Karpas-422 (cell line): ENCODE results near the gene RPL7A. TPM values are rescaled to one million over a fixed set of nuclear protein-coding genes. Genes with fewer than 3 reads are reported as not detected.

Experiments
- DNase-seq: peaks from one replicate; pipeline ENCODE4 v3.0.0-alpha.2; 2015
- H2AFZ ChIP-seq: fragments of 200-600 bp; sonication (generic); 2 replicates; pipeline ENCODE4 v1.6.1; 2014; ENCODE audit warnings: antibody characterized with exemption, low read length, mixed read lengths
- H3K27ac ChIP-seq: fragments of 200-600 bp; sonication (generic); 2 replicates; pipeline ENCODE4 v1.5.1; 2014; ENCODE audit warnings: mild to moderate bottlenecking, low read length, moderate library complexity
- H3K27me3 ChIP-seq: fragments of 200-600 bp; sonication (generic); 2 replicates; pipeline ENCODE4 v1.6.1; 2014; ENCODE audit warnings: low read length, mixed read lengths
- H3K36me3 ChIP-seq: fragments of 200-600 bp; sonication (generic); 2 replicates; pipeline ENCODE4 v1.6.1; 2014; ENCODE audit warnings: low read length, mixed read lengths; ENCODE audit not compliant: insufficient read depth
- H3K4me1 ChIP-seq: fragments of 200-600 bp; sonication (generic); 2 replicates; pipeline ENCODE4 v1.6.1; 2014; ENCODE audit warnings: mild to moderate bottlenecking, low read length, mixed read lengths
- H3K4me2 ChIP-seq: fragments of 200-600 bp; sonication (generic); 2 replicates; pipeline ENCODE4 v1.6.1; 2014; ENCODE audit warnings: low read length, low read depth, mild to moderate bottlenecking; ENCODE audit not compliant: poor library complexity, severe bottlenecking
- H3K4me3 ChIP-seq: fragments of 200-600 bp; sonication (generic); 2 replicates; pipeline ENCODE4 v1.5.1; 2014; ENCODE audit warnings: mild to moderate bottlenecking, antibody characterized with exemption, low read length, mixed read lengths
- H3K79me2 ChIP-seq: fragments of 200-600 bp; sonication (generic); 2 replicates; pipeline ENCODE4 v1.6.1; 2014; ENCODE audit warnings: mild to moderate bottlenecking, low read length, mixed read lengths
- H3K9ac ChIP-seq: fragments of 200-600 bp; sonication (generic); 2 replicates; pipeline ENCODE4 v1.6.0; 2014; ENCODE audit warnings: low read length
- H3K9me2 ChIP-seq: fragments of 200-600 bp; sonication (generic), shearing (Covaris generic); replicated peaks from 2 replicates; pipeline ENCODE4 v1.6.0; 2014; ENCODE audit warnings: mild to moderate bottlenecking, low read length, moderate library complexity; ENCODE audit not compliant: insufficient read depth
- H3K9me3 ChIP-seq: fragments of 300-700, 200-600 bp; sonication (generic); 2 replicates; pipeline ENCODE4 v1.6.1; 2014; ENCODE audit warnings: low read length, mixed read lengths
- H4K20me1 ChIP-seq: fragments of 200-600 bp; sonication (generic); 2 replicates; pipeline ENCODE4 v1.6.1; 2014; ENCODE audit warnings: mild to moderate bottlenecking, antibody characterized with exemption, low read length, low read depth; ENCODE audit not compliant: insufficient read depth
- total RNA-seq: library from RNA; depleted of rRNA; stranded (reverse); fragments of >200 nt; shearing (Covaris generic); gene quantifications from 2 replicates; pipeline ENCODE4 v1.2.3, GENCODE V29; 2014; ENCODE audit warnings: low replicate concordance

The RPL7A gene
- total RNA-seq, 1 experiment from 2014 or later = 2,407 TPM

GRCh38 chr9:133362359-133363044 lies 14.5 kb downstream of the RPL7A start:
- Histone ChIP-seq H3K9me2 (no peaks in the 10 kb centered on the region), H3K9ac (no peak overlapping the region), H3K79me2 (peaks cover 9% of the 10 kb centered on the region), H4K20me1 (peaks cover 9% of the 10 kb centered on the region; the same call in 1 of the 2 replicates), H3K27me3 (no peaks in the 10 kb centered on the region), H3K27ac (no peak overlapping the region), H3K4me3 (no peak overlapping the region), H2AFZ (no peak overlapping the region), H3K36me3 (peaks cover 22% of the 10 kb centered on the region; the same call in 1 of the 2 replicates), H3K4me2 (no peak overlapping the region), H3K4me1 (peaks cover 9% of the 10 kb centered on the region), H3K9me3 (no peaks in the 10 kb centered on the region)
- no peak for DNase-seq

GRCh38 chr9:133366435-133366834 lies 18.4 kb downstream of the RPL7A start:
- peaks cover 38% of the 10 kb centered on the region for H4K20me1 ChIP-seq

GRCh38 chr9:133367221-133367620 lies 19.2 kb downstream of the RPL7A start:
- Histone ChIP-seq H3K36me3 (peaks cover 17% of the 10 kb centered on the region; the same call in 1 of the 2 replicates), H3K27me3 (no peaks in the 10 kb centered on the region), H3K4me2 (no peak overlapping the region), H3K79me2 (peaks cover 48% of the 10 kb centered on the region), H3K9me2 (no peaks in the 10 kb centered on the region), H3K27ac (no peak overlapping the region), H3K9ac (no peak overlapping the region), H3K4me1 (no peaks in the 10 kb centered on the region), H4K20me1 (peaks cover 38% of the 10 kb centered on the region), H2AFZ (no peak overlapping the region), H3K9me3 (no peaks in the 10 kb centered on the region), H3K4me3 (no peak overlapping the region)
- no peak for DNase-seq

More at GRCh38 chr9:133366435-133366834, 18.4 kb downstream of the RPL7A start:
- no peak overlapping the region for H3K27ac ChIP-seq
- H3K4me3 ChIP-seq = no peak overlapping the region
- no peaks in the 10 kb centered on the region for H3K9me2 ChIP-seq
- no peaks in the 10 kb centered on the region for H3K4me1 ChIP-seq
- no peak overlapping the region for H2AFZ ChIP-seq
- peaks cover 40% of the 10 kb centered on the region for H3K79me2 ChIP-seq
- no peak for DNase-seq
- no peaks in the 10 kb centered on the region for H3K9me3 ChIP-seq
- no peaks in the 10 kb centered on the region for H3K27me3 ChIP-seq
- no peak overlapping the region for H3K9ac ChIP-seq
- H3K36me3 ChIP-seq = peaks cover 23% of the 10 kb centered on the region; the same call in 1 of the 2 replicates
- no peak overlapping the region for H3K4me2 ChIP-seq

GRCh38 chr9:133367778-133368177 lies 19.8 kb downstream of the RPL7A start:
- Histone ChIP-seq H3K4me1 (no peaks in the 10 kb centered on the region), H3K9me3 (no peaks in the 10 kb centered on the region), H3K36me3 (peaks cover 15% of the 10 kb centered on the region; the same call in 1 of the 2 replicates), H3K27ac (no peak overlapping the region), H4K20me1 (peaks cover 39% of the 10 kb centered on the region), H2AFZ (no peak overlapping the region), H3K9me2 (no peaks in the 10 kb centered on the region), H3K79me2 (peaks cover 54% of the 10 kb centered on the region), H3K4me3 (no peak overlapping the region), H3K4me2 (no peak overlapping the region), H3K27me3 (no peaks in the 10 kb centered on the region), H3K9ac (no peak overlapping the region)
- no peak for DNase-seq

- no peaks in the 10 kb centered on the region for H3K9me2 ChIP-seq
- no peak overlapping the region for H2AFZ ChIP-seq
- DNase-seq = no peak
- H3K79me2 ChIP-seq = peaks cover 60% of the 10 kb centered on the region
- H3K27me3 ChIP-seq = no peaks in the 10 kb centered on the region
- H3K36me3 ChIP-seq = peaks cover 14% of the 10 kb centered on the region; the same call in 1 of the 2 replicates
- H3K4me1 ChIP-seq = no peaks in the 10 kb centered on the region
- no peak overlapping the region for H3K9ac ChIP-seq
- H3K9me3 ChIP-seq = no peaks in the 10 kb centered on the region
- H3K27ac ChIP-seq = no peak overlapping the region
- H4K20me1 ChIP-seq = peaks cover 39% of the 10 kb centered on the region
- H3K4me2 ChIP-seq = no peak overlapping the region
- no peak overlapping the region for H3K4me3 ChIP-seq
Measured at GRCh38 chr9:133368249-133368881, 20.3 kb downstream of the RPL7A start.

GRCh38 chr9:133369422-133369821 lies 21.4 kb downstream of the RPL7A start:
- Histone ChIP-seq H3K27ac (no peak overlapping the region), H3K4me1 (peaks cover 6% of the 10 kb centered on the region), H3K9me3 (no peaks in the 10 kb centered on the region), H2AFZ (no peak overlapping the region), H3K9ac (no peak overlapping the region), H3K9me2 (no peaks in the 10 kb centered on the region), H4K20me1 (peaks cover 39% of the 10 kb centered on the region), H3K27me3 (no peaks in the 10 kb centered on the region), H3K4me2 (no peak overlapping the region), H3K4me3 (no peak overlapping the region), H3K36me3 (peaks cover 8% of the 10 kb centered on the region; the same call in 1 of the 2 replicates), H3K79me2 (peaks cover 70% of the 10 kb centered on the region)
- no peak for DNase-seq

- DNase-seq = no peak
- no peak overlapping the region for H3K27ac ChIP-seq
Measured at GRCh38 chr9:133369933-133370332, 21.9 kb downstream of the RPL7A start.

GRCh38 chr9:133370685-133371084 lies 22.7 kb downstream of the RPL7A start:
- Histone ChIP-seq H3K36me3 (peaks cover 7% of the 10 kb centered on the region; the same call in 1 of the 2 replicates), H3K4me1 (peaks cover 11% of the 10 kb centered on the region), H4K20me1 (peaks cover 48% of the 10 kb centered on the region), H3K4me3 (no peak overlapping the region), H3K4me2 (no peak overlapping the region), H3K79me2 (peaks cover 83% of the 10 kb centered on the region), H3K27me3 (no peaks in the 10 kb centered on the region), H2AFZ (no peak overlapping the region), H3K27ac (no peak overlapping the region), H3K9ac (no peak overlapping the region), H3K9me3 (no peaks in the 10 kb centered on the region), H3K9me2 (no peaks in the 10 kb centered on the region)
- DNase-seq = no peak

More at GRCh38 chr9:133369933-133370332, 21.9 kb downstream of the RPL7A start:
- Histone ChIP-seq H3K9me3 (no peaks in the 10 kb centered on the region), H3K4me3 (no peak overlapping the region), H3K27me3 (no peaks in the 10 kb centered on the region), H4K20me1 (peaks cover 44% of the 10 kb centered on the region), H3K4me1 (peaks cover 11% of the 10 kb centered on the region), H3K4me2 (no peak overlapping the region), H3K36me3 (peaks cover 8% of the 10 kb centered on the region; the same call in 1 of the 2 replicates), H3K9me2 (no peaks in the 10 kb centered on the region), H3K9ac (no peak overlapping the region), H2AFZ (no peak overlapping the region), H3K79me2 (peaks cover 75% of the 10 kb centered on the region)
